Cerebellar cortex (tissue), 1 donor: ENCODE data around the gene LRRC4.

Source experiments
- DNase-seq: peaks from one replicate; pipeline ENCODE4 v3.0.0-alpha.2; 2015; ENCODE audit warnings: low spot score

LRRC4 gene

DNA sequence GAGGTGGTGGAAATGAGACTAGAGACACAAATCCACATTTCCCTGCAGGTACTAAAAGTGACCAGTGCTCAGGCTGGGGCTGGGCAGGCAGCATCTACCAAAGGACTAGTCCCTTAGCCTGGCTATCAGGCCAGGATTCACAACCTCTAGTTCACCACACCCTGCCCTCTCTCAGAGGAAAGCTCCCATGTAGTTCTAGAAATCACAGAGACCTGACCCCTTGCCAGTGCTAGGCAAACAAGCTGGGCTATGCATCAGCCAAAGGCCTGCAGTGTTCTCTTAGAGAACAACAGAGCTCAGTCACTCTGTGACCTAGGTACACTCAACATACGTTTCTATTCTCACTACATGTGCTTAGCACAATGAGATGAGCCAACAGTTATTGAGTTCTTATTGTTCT is 26.7 kb upstream of the LRRC4 start:
- no peak for DNase-seq

- DNase-seq, result no peak
Observed at GRCh38 chr7:128056901-128057300, 25.7 kb upstream of the LRRC4 start.

DNA sequence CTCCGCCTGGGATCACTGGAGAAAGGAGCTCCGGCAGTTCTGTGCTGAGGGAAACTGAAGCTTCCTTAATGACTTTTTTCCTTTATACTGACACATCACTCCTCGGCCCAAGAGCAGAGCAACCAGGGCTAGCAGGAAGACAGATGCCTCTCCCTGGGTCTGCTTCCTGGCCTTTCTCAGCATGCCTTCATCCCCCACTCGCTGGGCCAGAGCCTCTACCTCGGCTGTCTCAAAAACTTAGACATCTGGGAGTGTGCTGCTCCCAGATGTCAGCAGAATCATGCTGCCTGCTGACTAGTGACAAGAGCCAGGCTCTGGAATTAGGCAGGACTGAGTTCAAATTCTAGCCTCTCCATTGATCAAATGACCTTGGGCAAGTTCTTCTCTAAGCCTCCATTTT is 24.4 kb upstream of the LRRC4 start:
- DNase-seq, result no peak

GRCh38 chr7:128054511-128054910 is 23.3 kb upstream of the LRRC4 start:
- no peak for DNase-seq

DNA sequence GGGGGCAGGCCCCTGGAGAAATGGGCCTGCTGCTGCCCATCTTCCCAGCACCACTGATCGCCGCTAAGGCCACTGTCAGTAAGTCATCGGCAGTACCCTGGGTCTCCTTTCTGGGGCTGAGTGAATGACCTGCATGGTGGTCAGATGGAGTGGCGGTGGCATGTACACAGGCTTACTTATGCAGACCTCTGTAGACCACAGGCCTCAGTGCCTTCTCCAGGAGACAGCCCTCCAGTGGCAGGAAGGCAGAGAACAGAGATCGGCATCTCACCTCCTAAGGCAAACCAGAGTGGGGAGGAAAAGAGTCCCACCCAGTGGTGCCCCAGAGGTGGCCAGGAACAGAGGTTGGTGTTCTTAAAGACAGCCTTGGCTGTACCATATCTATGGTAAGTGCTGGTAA is 22.8 kb upstream of the LRRC4 start:
- DNase-seq, result no peak

DNA sequence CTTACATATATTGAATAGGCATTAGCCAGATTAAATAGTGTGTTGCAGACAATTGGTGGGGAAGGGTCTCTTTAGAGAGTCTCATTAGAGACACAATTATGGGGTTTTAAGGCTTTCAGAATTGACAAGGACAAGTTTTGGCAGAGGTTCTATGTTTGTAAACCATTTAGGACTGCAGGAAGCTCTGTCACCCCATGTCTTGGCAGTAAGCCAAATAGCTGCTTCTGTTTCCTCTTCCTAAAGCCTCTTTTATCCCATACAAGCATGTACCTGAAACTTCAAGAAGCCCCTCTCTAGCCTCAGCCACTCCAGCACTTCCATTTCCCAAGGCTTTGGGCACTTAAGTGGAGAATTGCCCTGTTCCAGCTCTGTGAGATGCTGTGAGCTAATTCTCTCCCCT is 21.8 kb upstream of the LRRC4 start:
- peak; percentile 70 for DNase-seq

- DNase-seq, result no peak
Observed at GRCh38 chr7:128052404-128052803, 21.2 kb upstream of the LRRC4 start.

GRCh38 chr7:128045766-128046165 is 14.5 kb upstream of the LRRC4 start:
- no peak for DNase-seq

GRCh38 chr7:128045158-128045557 is 13.9 kb upstream of the LRRC4 start:
- no peak for DNase-seq

DNA sequence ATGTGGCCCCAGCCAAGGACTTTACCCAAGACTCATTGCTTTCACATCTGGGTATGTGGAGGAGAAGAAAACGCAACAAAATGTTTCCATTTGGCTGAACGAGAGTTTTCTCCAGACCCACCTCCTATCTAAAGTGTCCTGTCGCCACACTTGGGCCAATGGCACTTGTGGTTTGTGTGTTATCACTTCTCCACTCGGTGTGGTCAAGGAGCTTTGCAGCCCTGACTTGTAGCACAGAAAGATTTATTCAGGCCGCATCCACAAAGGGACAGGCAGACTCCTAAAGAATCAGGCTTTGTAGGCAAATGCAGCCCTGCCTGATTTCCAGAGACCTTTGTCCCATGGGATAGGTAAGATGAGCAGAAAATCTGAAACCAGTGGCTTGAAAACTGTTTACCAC is 12.8 kb upstream of the LRRC4 start:
- no peak for DNase-seq

- DNase-seq, result no peak
Observed at GRCh38 chr7:128042012-128042411, 10.8 kb upstream of the LRRC4 start.

GRCh38 chr7:128041203-128041602 is 10.0 kb upstream of the LRRC4 start:
- no peak for DNase-seq

DNA sequence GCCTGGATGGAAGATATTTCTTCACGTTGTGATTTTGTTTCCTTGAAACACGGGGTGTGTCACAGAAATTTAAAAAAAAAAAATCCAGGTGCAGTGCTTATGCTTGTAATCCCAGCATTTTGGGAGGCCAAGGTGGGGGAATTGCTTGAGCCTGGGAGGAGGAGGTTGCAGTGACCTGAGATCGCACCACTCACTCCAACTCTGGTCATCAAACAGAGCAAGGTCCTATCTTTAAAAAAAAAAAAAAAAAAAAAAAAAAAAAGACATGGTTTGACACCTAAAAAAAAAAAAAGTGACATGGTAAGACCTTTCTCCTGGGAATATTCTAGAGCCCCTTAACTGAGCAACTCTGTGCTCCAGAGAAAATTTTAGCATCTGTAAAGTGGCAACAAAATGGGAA is 9.0 kb upstream of the LRRC4 start:
- DNase-seq, result no peak

DNA sequence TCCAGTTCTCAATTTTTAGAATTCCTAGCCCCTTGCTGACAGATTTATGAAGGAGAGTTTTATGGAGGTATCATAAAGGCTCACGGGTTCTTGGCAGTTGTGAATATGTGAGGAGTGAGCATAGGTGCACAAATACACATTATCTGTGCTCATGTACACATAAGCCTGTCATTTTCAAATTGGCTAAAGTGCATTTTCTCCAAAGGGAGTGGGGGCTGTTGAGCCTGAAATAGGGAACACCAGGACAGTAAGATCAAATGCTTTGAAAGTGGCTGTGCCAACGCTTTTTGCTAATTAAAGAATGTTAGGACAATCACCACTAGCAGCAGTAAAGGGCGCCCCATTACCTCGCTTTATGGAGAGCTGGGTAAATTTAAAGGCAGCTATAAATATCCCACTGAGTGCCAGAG is 8.3 kb upstream of the LRRC4 start:
- DNase-seq, result no peak

DNA sequence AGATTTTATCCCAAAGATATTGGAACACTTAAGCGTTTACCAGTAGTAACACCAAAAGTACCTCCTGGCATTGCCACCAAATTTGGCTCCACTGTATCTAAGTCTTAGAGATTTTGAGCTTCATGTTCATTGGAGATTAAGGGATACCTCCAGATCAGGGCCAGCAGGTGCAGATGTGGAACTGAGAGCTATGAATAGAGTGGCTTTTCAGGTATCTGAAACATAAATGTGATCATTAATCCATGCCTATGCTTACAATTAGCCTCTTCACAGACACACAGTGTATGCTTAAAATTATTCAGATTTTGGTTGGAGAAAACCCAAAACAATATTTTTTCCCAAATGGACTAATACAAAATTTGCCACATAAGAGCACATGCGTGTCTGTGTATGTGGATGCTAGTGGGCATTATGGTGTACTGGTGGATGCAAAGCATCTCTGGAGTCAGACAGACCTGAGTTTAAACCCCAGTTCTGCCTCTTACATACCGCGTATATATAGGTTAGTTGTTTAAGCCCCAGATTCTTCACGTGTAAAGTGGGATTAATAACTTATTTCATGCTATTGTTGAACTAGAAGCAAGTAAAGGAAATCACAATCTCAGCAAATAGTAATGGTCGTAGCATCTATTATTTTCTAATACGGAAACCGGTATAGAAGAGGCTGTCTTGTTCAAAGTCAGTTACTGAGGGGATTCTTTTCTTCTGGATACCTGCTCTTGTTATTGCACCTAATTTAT is 6.8 kb upstream of the LRRC4 start:
- DNase-seq, result no peak

GRCh38 chr7:128037081-128037480 is 5.8 kb upstream of the LRRC4 start:
- DNase-seq, result no peak

GRCh38 chr7:128036226-128036940 is 5.1 kb upstream of the LRRC4 start:
- DNase-seq, result no peak

- DNase-seq, result peak; percentile 82
Observed at GRCh38 chr7:128035712-128036111, 4.5 kb upstream of the LRRC4 start.

DNA sequence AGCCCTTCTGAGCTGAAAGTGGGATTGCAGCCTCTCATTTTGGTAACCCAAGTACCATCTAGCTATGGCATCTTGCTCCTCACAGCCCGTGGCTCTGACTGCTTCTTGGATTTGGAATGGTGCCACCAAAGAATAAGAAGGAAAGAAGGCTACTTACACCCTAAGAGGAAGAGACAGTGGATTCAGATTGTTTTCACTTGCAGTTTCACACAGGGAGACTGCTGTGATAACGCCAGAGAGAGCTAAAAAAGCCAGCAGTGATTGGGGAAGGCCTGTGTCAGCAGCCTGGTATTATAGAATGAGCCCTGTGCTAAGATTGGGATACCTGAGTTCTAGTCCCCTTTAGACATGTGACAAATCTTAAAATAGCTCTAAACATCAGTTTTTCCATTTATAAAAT is 3.6 kb upstream of the LRRC4 start:
- DNase-seq, result no peak

DNA sequence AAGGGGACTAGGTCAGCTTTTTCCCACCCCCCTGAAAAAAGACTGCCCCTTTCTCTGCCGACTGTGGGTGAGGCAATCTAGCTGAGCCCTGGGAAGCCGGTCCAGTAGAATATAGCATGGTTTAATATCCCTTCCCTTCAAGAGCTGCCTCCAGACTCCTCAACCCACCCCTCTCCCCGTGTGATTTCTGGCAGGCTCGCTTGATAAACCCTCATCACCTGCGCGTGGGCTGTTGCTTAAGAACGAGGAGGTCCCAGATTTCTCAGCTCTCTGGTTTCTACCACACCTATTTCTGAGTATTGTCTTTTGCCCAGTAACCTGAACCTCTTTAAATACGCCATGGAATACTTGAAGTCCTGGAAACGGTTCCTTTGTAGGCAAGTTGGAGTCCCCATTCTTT is 2.0 kb upstream of the LRRC4 start:
- no peak for DNase-seq

DNA sequence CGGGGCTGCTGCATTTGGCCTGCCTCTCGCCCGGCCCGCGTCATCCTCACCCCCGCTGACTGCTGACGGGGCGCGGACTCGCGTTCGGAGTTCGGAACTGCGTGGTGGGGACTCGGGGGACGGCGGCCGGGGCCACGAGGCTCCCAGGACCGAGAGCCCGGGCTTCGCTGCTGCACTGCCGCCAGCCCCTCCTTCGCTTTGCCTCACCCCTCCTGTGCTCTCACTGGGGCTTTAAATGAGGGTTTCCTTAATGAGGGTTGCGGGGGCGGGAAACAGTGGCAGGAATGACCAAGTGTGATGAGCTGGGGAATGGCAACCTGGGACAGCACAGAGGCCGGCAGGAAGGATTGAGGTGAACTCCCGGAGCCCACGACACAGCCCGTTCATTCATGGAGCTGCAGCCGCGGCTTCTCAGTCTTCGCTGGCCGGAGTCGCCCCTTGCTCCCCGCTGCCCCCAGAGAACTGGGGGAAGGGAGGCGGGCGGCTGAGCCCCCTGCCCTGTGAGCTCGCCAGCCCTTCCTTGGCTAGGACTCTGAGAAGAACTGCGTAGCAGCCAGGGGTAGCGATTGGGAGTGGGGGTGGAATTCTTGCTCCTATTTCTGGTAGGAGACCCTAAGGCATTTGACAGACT is 1.5 kb upstream of the LRRC4 start:
- DNase-seq, result peak; percentile 62

DNA sequence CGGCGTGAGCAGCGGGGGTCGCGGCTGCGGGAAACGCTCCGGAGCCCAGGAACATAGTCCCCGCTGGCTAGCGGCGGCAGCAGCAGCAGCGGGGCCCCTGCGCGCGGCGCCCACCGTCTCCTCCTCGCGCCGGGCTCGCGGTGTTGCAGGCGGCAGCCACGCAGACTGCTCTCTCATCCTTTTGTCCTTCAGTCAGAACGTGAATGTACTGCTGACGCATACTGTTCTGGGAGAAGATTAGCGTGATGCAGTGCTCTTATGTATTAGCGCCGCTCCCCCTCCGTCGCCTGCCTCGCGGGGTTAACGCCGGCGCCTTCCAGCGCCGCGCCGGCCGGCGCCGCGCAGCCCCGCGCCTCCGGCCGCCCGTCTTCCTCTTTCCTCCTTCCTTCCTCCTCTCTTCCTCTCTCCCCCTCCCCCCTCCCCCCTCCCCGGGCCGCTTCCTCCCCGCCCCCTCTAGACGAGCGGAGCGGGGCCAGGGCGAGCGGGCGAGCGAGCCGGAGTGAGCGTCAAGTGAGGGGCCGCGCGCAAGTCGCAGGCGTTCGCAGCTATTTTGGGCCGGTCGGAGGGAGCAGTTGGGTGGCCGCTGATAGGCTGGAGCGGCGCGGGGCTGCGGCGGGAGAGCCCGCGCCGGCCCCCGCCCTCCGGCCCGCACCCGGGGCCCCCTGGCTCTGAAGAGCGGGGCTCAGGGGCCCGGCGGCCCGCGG is 816 bp upstream of the LRRC4 start:
- DNase-seq, result peak; percentile 61

- DNase-seq, result no peak
Observed at GRCh38 chr7:128030263-128030653, 979 bp downstream of the LRRC4 start.
